Stimulated activated naive CD4-positive, alpha-beta T cell (primary cell): ENCODE data around the gene SYNJ2.

ENCODE experiments used
- DNase-seq, 6 experiments: peaks; one replicate each; lab custom pipeline; 2025; lab: John Stamatoyannopoulos, UW

The SYNJ2 gene

DNA sequence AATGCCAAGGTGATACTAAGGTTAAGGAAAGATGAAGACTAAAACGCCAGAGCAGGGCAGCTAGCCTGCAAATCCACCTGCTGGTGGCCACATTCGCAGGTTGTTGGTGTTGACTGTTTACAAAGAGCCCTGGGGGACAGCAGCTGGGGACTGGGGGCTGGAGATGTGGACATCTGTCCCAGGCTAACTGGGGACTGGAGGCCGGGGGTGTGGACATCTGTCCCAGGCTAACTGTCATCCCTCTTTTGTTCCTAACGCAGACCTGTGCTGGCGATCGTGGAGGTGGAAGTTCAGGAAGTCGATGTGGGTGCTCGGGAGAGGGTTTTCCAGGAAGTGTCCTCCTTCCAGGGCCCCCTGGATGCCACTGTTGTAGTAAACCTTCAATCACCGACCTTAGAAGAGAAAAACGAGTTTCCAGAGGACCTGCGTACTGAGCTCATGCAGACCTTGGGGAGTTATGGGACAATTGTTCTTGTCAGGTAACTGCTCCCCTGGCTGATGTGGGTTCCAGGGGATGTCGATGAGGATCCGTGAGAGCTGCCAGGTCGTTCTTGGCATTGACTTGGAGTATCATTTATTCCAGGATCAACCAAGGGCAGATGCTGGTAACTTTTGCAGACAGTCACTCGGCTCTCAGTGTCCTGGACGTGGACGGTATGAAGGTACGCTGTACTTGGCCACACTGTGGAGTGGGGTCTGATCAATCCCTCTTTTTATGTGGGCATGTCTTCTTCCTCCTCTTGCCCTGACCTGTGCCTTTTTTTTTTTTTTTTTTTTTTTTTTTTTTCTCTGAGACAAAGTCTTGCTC is 99.4 kb downstream of the SYNJ2 start:
- no peak for DNase-seq

- DNase-seq: no peak
These were observed 99.9 kb downstream of the SYNJ2 start for GRCh38 chr6:158081657-158081935.

GRCh38 chr6:158083455-158084325 is 102.0 kb downstream of the SYNJ2 start:
- DNase-seq: no peak

DNA sequence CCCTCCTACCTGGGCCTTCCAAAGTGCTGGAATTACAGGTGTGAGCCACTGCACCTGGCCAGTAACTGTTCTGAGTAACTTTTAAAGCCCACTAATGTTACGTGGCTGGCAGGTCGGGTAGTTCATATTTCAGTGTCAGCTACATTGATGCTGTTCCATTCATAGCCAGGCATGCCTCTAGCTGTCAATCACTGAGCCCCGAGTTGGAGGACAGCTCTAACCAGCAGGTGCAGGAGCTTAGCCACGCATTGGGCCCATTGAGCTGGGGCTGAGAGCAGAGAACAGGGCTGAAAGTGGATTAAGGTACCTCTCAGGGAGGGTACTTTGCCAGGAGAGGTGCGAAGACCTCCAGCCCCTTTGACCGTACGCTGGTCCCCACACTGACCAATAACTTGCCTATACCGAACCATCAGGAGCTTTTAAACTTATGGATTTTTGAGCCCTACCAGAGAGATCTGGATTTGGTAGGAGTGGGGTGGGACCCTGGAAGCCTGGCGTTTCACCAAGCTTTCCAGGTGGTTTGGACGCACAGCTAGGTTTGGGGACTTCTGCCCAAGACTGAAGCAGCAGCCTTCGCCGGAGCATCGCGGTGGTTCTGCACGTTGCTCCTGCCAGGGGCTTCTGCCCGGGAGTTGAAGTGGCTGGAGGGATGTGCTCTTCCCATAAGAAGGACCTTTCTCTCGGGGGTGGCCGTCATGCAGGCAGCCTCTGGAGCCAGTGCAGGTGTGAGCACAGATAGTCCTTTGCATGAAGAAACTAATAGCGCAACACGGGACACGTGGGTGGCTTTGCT is 103.8 kb downstream of the SYNJ2 start:
- DNase-seq: no peak

DNA sequence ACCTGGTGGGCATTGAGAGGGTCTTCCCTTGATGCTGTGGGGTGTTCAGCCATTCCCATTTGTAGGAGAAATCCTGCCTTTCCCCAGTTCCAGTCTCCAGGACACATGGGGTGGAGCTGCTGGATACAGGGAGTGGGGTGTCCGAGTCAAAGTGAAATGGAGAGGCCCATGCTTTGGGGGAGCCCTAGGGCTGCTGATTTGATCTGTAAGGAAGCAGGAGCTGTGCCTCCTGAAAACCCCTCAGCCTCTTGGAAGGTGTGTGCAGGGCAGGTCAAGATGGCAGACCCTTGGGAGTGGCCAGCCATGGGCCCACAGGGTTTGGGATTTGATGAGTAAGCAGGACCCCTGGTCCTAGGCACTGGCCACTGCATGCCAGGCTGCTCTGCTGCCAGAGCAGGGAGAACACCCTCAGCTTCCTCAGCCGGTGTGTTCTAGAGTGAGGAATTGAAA is 104.4 kb downstream of the SYNJ2 start:
- no peak for DNase-seq

- DNase-seq: no peak
These were observed 105.0 kb downstream of the SYNJ2 start for GRCh38 chr6:158086504-158087223.

DNA sequence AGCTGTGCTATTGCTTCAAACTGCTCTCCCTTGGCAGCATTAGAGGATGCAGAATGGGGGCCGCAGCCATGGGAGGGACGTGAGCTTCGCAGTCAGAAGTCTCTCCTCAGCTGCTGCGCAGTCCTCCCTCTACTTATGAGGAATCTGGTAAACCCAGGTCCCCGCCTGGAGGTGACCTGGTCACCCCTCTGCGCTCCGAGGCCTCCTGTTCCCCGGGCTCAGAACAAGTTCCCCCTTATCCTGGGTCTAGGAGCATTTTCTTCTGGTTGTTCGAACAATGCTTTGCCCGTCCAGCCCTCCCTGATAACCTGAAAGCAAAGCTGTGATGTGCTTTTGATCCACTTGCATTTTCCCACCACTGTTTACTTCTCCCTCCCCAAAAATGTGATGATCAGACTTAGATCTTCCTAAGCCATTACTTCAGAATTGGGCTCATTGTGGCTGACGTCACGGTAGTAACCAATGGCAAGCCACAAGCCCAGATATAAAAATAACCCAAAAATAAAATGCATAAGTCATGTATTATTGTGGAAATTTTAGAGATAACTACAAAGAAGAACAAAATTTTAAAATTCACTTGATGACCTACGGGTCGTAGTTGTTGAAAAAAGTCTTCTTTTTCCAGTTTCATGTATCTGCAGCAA is 105.7 kb downstream of the SYNJ2 start:
- DNase-seq: no peak

- no peak for DNase-seq
These were observed 111.1 kb downstream of the SYNJ2 start for GRCh38 chr6:158092806-158093205.

- no peak for DNase-seq
These were observed 113.4 kb downstream of the SYNJ2 start for GRCh38 chr6:158095031-158095430.

- no peak for DNase-seq
These were observed 114.0 kb downstream of the SYNJ2 start for GRCh38 chr6:158095671-158096070.

- no peak for DNase-seq
These were observed 121.6 kb downstream of the SYNJ2 start for GRCh38 chr6:158103228-158103627.

DNA sequence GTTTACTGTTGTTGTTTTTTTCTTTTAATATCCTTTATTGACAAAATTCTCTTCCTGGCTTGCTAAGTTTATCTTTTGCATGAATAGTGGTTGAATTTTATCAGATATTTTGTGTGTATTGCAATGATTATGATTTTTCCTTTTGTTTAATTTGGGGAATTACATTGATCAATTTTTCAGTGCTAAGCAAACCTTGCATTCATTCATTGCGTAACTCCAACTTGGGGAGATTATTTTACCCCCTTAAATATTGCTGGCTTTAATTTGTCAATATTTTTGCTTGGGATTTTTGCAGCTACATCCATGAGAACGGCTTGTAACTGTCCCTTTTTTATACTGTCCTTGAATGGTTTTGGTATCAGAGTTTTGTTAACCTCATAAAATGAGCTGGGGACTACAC is 123.0 kb downstream of the SYNJ2 start:
- DNase-seq: no peak

DNA sequence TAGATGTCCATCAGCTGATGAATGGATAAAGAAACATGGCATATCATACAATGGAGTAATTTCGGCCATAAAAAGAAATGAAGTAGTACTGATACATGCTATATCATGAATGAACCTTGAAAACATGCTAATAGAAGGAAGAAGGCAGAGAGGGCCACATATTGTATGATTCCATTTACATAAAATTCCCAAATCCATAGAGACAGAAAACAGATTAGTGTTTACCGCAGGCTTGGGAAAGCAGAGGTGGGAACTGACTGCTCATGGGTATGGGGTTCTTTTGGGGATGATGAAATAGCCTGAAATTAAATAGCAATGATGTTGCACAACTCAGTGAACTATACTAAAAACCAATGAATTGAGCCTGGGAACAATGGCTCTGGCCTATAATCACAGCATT is 128.1 kb downstream of the SYNJ2 start:
- no peak for DNase-seq

- DNase-seq: no peak
These were observed 129.3 kb downstream of the SYNJ2 start for GRCh38 chr6:158110986-158111385.

GRCh38 chr6:158111987-158112386 is 130.3 kb downstream of the SYNJ2 start:
- DNase-seq: no peak

DNA sequence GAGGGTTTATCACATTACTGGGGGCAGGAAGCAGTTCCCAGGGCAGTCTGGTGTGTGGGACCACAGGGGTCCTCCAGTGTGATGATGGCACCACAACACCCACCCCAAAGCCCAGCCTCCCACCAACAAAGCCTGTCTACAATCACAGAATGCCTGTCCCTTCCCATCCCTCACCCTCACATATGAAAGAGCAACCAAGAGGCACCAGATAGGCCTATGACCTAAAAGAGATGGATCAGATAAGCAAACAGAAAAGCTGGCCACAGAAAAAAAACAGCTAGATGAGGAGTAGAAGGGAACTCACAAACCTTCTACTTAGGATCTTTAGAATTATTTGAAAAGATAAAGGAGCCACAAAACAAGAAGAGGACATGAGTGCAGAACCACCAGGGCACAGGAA is 132.1 kb downstream of the SYNJ2 start:
- no peak for DNase-seq

DNA sequence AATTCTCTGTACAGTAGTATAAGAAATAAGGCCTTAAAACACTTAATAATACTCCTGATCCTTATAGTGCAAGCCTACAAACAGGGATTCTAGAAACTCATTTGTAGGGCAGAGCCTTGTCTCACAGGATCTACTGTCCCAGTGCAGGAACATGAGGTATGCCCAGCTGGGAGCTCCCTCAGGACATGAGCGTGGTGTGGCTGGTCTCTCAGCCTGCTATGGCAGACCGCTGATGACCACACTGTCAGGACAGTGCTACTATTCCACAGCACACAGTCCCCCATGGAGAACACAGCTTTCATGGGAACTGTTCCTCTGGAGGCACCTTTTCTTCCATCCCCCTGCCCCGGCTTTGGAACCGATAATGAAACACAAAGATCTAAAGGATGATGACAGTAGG is 133.4 kb downstream of the SYNJ2 start:
- DNase-seq: no peak

GRCh38 chr6:158115508-158115907 is 133.8 kb downstream of the SYNJ2 start:
- no peak for DNase-seq

DNA sequence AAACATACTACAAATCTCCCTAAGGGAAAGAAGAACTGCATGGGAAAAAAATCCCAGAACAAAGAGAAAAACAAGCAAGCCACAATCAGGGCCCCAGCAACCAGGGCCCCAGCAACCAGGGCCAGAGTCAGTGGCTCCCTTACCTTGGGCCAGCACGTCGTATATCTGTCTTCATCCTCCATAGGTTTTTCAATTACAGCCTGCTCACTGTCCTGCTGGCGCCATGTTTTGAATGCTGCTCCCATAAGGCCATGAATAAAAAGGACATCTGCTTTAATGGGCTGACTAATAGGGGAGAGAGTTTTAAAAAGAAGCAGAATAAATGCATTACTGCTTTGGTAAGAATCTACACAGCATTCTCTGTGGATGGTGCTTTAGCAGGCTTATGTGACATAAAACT is 137.2 kb downstream of the SYNJ2 start:
- no peak for DNase-seq

- DNase-seq: no peak
These were observed 139.7 kb downstream of the SYNJ2 start for GRCh38 chr6:158121335-158121734.

- no peak for DNase-seq
These were observed 140.4 kb downstream of the SYNJ2 start for GRCh38 chr6:158122048-158122447.
